Left colon (tissue), 2 donors: ENCODE results near the gene NEK1. TPM values are rescaled to one million over a fixed set of nuclear protein-coding genes. Genes with fewer than 3 reads are reported as not detected.

ENCODE experiments used
- ATAC-seq: fragments of 200-7000 bp; cut with Tn5 transposase; one replicate; pipeline ENCODE4 v1.9.1; 2020; ENCODE audit warnings: mild to moderate bottlenecking, moderate library complexity
- DNase-seq, 2 donors: peaks; one replicate each; pipeline ENCODE4 v3.0.0-alpha.2; 2020
- intact Hi-C, 2 donors: fragments of 100-400 bp; cut with DNase I in 1 of 2; cut with micrococcal nuclease in 1 of 2; formaldehyde crosslinking; loops; one replicate each; pipeline versions ENCODE4 v1.11.2 to v1.14.0; 2022; cut with DNase I, micrococcal nuclease
- total RNA-seq, 2 donors: library from RNA; stranded (reverse); fragmentation: NEBNext Ultra II Directional; extraction: Animal tissue kit (Norgen Biotek cat#: 25700); gene quantifications; one replicate each; pipeline ENCODE4 v1.2.1, GENCODE V29; 2021
- donor health status: DM: no; HTN: no; CAD: no.
- donor health status: DM: yes; HTN: yes; CAD: no.

NEK1 gene
- total RNA-seq, 2 donors from 2014 or later, result 8.5 to 9.0 TPM

DNA sequence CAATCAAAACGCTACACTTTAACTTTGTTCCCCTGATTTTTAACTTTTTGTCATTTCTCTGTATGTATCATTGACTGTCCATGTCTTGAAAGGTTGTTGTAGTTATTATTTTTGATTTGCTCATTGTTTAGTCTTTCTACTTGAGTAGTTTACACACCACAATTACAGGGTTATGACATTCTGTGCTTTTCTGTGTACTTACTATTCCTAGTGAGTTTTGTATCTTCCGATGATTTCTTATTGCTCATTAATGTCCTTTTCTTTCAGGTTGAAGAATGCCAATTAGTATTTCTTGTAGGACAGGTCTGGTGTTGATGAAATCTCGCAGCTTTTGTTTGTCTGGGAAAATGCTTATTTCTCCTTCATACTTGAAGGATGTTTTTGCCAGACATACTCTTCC lies 252.4 kb downstream of the NEK1 start:
- ATAC-seq (no peak), DNase-seq (no peak)
- intact Hi-C loops, result no loop called here

DNA sequence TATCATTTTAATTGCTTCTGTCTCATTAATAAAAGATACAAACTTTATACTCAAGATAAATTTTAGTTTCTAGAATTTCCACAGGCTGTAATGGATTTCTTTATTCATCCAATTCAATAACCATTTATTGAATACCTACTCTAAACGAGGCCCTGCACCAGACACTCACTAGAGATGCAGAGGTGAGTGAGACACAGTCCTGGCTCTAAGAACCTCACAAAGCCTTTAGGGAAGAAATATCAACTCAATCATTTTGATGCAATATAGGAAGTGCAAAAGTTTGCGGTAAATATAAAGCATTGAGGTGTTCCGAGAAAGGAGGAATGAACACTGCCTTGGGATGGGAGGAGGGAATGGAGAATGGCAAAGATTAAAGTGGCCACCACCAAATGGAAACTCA lies 260.0 kb downstream of the NEK1 start:
- no peak for ATAC-seq
- intact Hi-C loops, result no loop called here
- DNase-seq, result no peak

DNA sequence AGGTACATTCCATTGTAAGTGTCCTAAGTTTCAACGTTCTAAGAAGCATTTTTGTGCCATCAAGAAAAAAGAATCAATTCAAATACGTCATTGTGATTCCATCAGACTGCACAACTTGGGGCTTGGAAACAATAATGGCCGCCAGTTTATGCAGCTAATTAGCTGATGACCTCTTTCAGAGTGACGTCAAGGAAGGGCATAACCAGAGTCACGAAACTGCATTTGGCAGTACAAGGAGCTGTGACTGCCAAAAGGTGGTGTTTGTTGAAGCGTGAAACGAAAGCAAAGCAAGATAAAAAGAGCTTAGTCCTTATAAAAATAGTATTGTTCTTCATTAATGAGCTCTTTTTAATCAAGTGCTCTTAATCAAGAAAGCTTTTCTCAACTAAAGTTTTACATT lies 260.5 kb downstream of the NEK1 start:
- no peak for ATAC-seq
- no peak for DNase-seq
- intact Hi-C loops, result no loop called here

DNA sequence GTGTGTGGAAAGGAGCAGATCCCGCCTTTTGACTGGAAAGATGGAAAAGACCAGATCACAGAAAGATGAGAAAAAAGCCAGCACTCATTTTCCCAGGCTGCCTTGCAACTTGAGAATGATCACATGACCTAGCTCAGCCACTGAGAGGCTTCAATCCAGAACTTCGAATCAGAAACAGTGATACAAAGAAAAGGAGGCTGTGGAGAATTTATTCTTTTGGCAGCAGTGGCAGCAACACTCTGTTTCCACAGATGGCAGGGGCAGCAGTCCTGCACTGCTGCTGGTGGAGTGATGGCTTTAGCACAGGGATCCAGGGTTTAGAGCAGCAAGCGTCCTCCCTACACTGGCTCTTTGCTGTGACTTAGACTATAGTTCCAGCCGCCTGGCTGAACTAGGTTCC lies 263.8 kb downstream of the NEK1 start:
- ATAC-seq, result no peak
- DNase-seq, result no peak
- intact Hi-C loops, result no loop called here

DNA sequence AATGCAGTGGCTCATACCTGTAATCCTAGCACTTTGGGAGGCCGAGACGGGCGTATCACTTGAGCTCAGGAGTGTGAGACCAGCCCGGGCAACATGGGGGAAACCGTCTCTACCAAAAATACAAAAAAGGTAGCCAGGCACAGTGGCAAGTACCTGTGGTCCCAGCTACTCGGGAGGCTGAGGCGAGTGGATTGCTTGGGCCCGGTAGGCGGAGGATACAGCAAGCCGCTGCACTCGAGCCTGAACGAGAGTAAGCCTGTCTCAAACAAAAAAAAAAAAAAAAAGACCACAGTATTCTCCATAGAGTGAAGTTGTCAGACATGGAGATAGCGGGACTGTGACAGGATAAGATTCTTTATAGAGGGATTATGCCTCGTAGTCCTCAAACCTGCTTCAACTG lies 265.5 kb downstream of the NEK1 start:
- intact Hi-C loops, result no loop called here
- no peak for ATAC-seq
- DNase-seq, result no peak

DNA sequence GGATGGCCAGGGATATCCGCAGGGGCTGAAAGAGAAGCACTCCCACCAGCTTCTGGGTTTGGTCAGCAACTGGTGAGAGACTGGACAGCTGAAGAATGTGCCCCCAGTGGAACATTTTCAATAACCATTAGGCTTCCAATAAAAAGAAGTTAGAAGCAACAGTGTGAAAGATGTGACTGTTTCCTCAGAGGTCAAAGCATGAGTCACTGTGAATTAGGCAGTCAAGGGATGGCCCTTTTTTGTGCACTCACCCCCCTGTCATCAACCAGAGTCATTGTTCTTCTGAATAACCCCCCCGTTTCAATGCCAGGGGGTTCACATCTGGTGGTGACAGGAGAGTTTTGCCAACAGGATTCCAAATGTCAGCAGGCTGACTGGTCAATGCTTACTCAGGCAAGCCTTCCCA lies 267.1 kb downstream of the NEK1 start:
- intact Hi-C loops, result no loop called here
- ATAC-seq (no peak), DNase-seq (no peak)

Other genes starting within 250 kb of the NEK1 start
- 100 to 1,000 TPM; 116 to 131 TPM for gene CLCN3, start 8.0 kb upstream of the NEK1 start, total RNA-seq
- 10 to 100 TPM in 1 of 2 donors, 1 to 10 TPM in 1; 8.4 to 10.2 TPM for gene HPF1, start 145.4 kb upstream of the NEK1 start, total RNA-seq